GM21526 (cell line): ENCODE measurements around the gene TMEM131L.
"Not testable (repeated sequence)": the region's sequence is repeated elsewhere in the genome, so short reads cannot be mapped to it uniquely, and the experiment has no call there.

Experiments used
- ATAC-seq: cut with Tn5 transposase; IDR thresholded peaks from one replicate; pipeline ENCODE4 v1.9.1; 2021; ENCODE audit warnings: moderate library complexity; ENCODE audit not compliant: unreplicated experiment, low FRiP score

Gene TMEM131L

GRCh38 chr4:153639833-153640802 is 174.0 kb downstream of the TMEM131L start:
- no peak for ATAC-seq

- no peak for ATAC-seq
Measured at GRCh38 chr4:153641532-153641931, 175.4 kb downstream of the TMEM131L start.

- ATAC-seq, result peak; percentile 84
Measured at GRCh38 chr4:153643406-153644383, 177.5 kb downstream of the TMEM131L start.

- ATAC-seq, result no peak
Measured at GRCh38 chr4:153645183-153645582, 179.0 kb downstream of the TMEM131L start.

GRCh38 chr4:153646261-153646660 is 180.1 kb downstream of the TMEM131L start:
- no peak for ATAC-seq

- ATAC-seq, result no peak
Measured at GRCh38 chr4:153646978-153647377, 180.8 kb downstream of the TMEM131L start.

- ATAC-seq, result no peak
Measured at GRCh38 chr4:153647975-153648374, 181.8 kb downstream of the TMEM131L start.

GRCh38 chr4:153649572-153649991 is 183.4 kb downstream of the TMEM131L start:
- ATAC-seq, result no peak

GRCh38 chr4:153651116-153651515 is 185.0 kb downstream of the TMEM131L start:
- ATAC-seq, result no peak

- no peak for ATAC-seq
Measured at GRCh38 chr4:153651587-153651986, 185.4 kb downstream of the TMEM131L start.

GRCh38 chr4:153652051-153652784 is 186.1 kb downstream of the TMEM131L start:
- no peak for ATAC-seq

GRCh38 chr4:153655002-153655541 is 188.9 kb downstream of the TMEM131L start:
- ATAC-seq, result no peak

- ATAC-seq, result no peak
Measured at GRCh38 chr4:153655928-153656327, 189.8 kb downstream of the TMEM131L start.

- no peak for ATAC-seq
Measured at GRCh38 chr4:153661215-153661822, 195.2 kb downstream of the TMEM131L start.

- ATAC-seq, result no peak
Measured at GRCh38 chr4:153661908-153662307, 195.7 kb downstream of the TMEM131L start.

GRCh38 chr4:153663667-153664066 is 197.5 kb downstream of the TMEM131L start:
- no peak for ATAC-seq

GRCh38 chr4:153666505-153666904 is 200.3 kb downstream of the TMEM131L start:
- ATAC-seq, result not testable (repeated sequence)

- no peak for ATAC-seq
Measured at GRCh38 chr4:153668647-153669046, 202.5 kb downstream of the TMEM131L start.

GRCh38 chr4:153669838-153670237 is 203.7 kb downstream of the TMEM131L start:
- no peak for ATAC-seq

- no peak for ATAC-seq
Measured at GRCh38 chr4:153676486-153676885, 210.3 kb downstream of the TMEM131L start.
